Omental fat pad (tissue), 4 donors: ENCODE measurements around the gene PRND. TPM values are rescaled to one million over a fixed set of nuclear protein-coding genes. Genes with fewer than 3 reads are reported as not detected.

Experiments used
- ATAC-seq: fragments of 150-250 bp; one replicate; pipeline ENCODE4 v1.9.1; 2016; ENCODE audit warnings: mild to moderate bottlenecking, moderate library complexity; ENCODE audit not compliant: low FRiP score
- DNase-seq: peaks from one replicate; pipeline ENCODE4 v3.0.0-alpha.2; 2019; ENCODE audit warnings: low spot score
- total RNA-seq, 4 donors: library from RNA; depleted of rRNA; stranded (reverse); fragments of >200 nt; gene quantifications; one replicate each; pipeline ENCODE4 v1.1.0, GENCODE V29; 2016
- TF ChIP-seq, protein P1 (sequence below), 3 donors: fragments of 450-650 bp; IDR thresholded peaks; one replicate each; pipeline ENCODE4 v1.5.1; 2016 to 2017; ENCODE audit warnings: antibody characterized with exemption in 3 of 3, mild to moderate bottlenecking in 3 of 3, moderate library complexity in 2 of 3

The PRND gene
- total RNA-seq, 4 donors from 2014 or later = 0.09 TPM; not detected in 3

DNA sequence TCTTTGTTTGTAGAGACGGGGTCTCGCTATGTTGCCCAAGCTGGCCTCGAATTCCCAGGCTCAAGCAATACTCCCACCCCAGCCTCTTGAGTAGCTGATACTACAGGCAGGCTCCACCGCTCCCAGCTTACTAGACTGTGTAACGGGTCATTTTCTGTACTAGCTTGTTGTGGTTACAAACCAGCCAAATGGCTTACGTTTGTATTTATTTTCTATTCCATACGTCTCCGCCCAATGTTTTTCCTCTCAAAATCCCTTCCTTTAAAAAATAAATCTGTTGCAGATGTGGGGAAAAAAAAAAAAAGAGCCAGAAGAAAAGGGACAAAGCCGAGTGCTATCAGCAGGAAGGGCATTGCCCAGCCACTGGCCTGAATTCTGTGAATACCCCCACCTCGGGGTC is 41.6 kb downstream of the PRND start:
- DNase-seq (no peak), ATAC-seq (no peak)
- TF ChIP-seq, protein P1, sequence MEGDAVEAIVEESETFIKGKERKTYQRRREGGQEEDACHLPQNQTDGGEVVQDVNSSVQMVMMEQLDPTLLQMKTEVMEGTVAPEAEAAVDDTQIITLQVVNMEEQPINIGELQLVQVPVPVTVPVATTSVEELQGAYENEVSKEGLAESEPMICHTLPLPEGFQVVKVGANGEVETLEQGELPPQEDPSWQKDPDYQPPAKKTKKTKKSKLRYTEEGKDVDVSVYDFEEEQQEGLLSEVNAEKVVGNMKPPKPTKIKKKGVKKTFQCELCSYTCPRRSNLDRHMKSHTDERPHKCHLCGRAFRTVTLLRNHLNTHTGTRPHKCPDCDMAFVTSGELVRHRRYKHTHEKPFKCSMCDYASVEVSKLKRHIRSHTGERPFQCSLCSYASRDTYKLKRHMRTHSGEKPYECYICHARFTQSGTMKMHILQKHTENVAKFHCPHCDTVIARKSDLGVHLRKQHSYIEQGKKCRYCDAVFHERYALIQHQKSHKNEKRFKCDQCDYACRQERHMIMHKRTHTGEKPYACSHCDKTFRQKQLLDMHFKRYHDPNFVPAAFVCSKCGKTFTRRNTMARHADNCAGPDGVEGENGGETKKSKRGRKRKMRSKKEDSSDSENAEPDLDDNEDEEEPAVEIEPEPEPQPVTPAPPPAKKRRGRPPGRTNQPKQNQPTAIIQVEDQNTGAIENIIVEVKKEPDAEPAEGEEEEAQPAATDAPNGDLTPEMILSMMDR (IDR thresholded peaks at IDR 0.05) = no peak

DNA sequence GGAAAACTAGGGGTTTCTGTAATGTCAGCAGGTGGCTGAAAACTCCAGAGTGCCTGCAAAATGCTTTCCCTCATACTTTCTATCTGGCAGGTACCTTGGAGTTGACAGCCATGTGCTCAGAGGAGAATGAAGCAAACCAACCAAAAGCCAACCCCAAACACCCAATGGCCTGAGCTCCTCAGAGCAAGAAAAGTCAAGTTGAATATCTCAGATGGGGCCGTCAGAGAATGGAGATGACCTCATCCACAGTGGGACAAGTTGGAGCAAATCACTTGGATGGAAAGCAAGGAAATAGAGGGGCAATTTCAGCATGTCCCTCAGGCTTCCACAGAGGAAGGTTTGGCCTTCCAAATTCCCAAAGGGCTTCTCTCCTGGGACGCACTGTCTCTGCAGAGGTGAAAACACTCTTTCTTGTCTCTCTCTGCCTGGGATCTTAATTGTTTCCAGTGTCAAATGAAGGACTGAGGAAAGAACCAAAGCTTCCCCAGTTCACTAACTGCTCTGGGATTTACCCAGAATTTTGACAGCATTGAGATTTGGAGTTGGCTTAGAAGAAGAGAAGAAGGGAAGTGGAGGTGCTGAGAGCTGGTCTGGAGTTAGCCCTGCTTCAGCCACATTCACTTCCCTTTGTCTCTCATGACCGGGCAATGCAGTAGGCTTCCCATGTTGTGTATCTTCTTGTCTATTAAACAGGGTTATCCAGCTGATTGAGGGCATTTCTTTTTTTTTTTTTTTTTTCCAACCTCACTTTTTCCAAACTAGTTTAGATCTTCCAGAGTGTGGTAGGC is 42.2 kb downstream of the PRND start:
- ATAC-seq (no peak), DNase-seq (no peak)
- TF ChIP-seq, protein P1 (IDR thresholded peaks at IDR 0.05) = no peak

DNA sequence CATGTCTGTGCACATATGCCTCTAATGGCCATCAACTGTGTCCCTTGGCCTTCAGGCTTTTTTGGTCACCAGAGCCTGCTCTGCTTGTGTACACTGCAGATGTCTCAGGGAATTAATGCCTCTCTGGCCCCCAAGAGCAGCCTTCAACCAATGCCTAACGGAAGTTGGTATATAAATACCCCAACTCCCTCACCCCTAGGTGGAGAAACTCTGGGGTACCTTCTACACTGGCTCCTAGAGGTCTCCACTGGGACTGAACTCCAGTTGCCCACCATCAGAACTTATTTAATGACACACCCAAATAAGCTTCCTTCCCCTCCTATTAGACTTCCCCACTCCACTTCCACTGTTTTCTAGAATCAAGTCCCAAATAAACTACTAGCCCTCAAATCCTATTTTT is 43.1 kb downstream of the PRND start:
- DNase-seq (no peak), ATAC-seq (no peak)
- TF ChIP-seq, protein P1 (IDR thresholded peaks at IDR 0.05) = no peak

DNA sequence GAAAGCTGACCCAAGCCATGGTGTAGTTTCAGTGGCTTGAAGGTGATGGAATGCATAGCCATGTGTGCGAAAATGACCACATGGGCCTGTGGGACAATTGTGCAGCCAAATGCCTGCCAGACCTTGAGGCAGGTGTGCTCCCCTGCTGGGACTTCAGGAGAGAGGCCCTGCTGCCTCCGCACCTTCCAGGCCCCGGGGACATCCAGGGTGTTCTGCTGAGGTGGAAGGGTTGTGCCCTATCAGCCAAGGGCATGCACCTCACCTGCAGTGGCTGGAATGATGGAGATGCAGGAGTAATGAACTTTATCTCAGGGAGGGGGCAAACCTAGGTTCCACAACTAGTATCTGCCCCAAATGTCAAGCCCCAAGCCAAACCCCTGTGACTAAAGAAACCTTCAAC is 44.0 kb downstream of the PRND start:
- no peak for ATAC-seq
- DNase-seq = no peak
- TF ChIP-seq, protein P1 (IDR thresholded peaks at IDR 0.05) = no peak

DNA sequence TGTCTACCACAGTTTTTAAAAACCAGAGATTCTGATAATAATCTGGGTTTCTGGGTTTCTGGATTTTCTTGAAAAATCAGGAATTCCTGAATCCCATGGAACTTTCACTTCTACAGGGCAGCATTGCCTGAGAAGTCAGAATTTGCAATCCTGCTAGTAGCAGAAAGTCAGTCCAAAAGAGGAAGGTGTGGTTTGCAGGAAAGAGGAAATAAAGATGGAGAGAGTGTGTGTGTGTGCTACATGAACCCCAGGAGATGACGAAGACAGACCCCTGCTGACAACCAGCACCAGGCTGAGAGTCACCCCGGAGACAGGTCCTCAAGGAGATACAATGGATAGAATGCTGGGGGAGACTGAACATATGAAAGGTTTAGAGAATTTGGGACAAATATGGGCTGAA is 44.9 kb downstream of the PRND start:
- ATAC-seq = no peak
- no peak for DNase-seq
- TF ChIP-seq, protein P1 (IDR thresholded peaks at IDR 0.05) = no peak

DNA sequence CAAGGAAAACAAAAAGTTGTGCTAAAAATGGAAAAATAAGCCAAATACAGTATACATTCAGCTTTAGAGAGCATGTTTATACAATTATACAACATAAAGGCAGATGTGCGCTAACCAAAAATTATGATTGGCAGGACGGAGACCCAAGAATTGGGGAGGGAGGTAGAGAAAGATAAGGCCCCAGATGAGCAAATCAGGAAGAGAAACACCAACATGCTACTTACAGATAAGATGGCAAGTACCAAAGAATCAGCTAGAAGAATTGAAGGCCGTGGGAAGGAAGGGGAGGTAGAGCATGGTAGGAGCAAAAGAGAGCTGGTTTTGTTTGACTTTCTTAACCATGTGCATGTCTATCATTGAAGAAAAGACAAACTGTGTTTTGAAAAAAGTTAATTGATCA is 45.4 kb downstream of the PRND start:
- DNase-seq = no peak
- ATAC-seq = no peak
- TF ChIP-seq, protein P1 (IDR thresholded peaks at IDR 0.05) = no peak

DNA sequence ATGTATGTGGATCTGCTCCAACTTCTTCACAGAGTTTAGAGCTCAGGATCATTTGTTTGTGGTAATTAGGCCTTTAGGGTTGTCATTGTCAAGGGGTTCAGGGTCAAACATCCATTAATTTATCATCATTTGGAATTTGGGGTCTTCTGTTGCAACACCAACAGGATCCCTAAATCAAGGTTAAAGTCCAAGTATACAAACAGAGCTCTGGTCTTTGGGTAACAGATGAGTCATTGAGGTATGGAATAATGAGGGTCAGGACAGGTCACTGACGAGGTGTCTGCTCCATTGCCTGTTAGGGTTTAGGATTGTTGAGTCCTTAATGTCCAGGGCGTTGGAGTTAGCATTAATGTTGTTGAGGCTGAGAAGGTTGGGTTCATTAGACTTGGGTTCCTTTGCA is 47.6 kb downstream of the PRND start:
- ATAC-seq (no peak), DNase-seq (no peak)
- TF ChIP-seq, protein P1 (IDR thresholded peaks at IDR 0.05) = no peak
